ENCODE results near the gene VDR. TPM values are rescaled to one million over a fixed set of nuclear protein-coding genes. Genes with fewer than 3 reads are reported as not detected.

Gene VDR
- total RNA-seq, 1 donor from 2014 or later, result 4.6 TPM

- H3K9me3 Mint-ChIP-seq (ENCODE audit: low read depth), result no peaks in the 10 kb centered on the region
- H3K4me3 Mint-ChIP-seq (ENCODE audit: unreplicated experiment), result no peak overlapping the region
- TF ChIP-seq, protein P1, sequence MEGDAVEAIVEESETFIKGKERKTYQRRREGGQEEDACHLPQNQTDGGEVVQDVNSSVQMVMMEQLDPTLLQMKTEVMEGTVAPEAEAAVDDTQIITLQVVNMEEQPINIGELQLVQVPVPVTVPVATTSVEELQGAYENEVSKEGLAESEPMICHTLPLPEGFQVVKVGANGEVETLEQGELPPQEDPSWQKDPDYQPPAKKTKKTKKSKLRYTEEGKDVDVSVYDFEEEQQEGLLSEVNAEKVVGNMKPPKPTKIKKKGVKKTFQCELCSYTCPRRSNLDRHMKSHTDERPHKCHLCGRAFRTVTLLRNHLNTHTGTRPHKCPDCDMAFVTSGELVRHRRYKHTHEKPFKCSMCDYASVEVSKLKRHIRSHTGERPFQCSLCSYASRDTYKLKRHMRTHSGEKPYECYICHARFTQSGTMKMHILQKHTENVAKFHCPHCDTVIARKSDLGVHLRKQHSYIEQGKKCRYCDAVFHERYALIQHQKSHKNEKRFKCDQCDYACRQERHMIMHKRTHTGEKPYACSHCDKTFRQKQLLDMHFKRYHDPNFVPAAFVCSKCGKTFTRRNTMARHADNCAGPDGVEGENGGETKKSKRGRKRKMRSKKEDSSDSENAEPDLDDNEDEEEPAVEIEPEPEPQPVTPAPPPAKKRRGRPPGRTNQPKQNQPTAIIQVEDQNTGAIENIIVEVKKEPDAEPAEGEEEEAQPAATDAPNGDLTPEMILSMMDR (IDR thresholded peaks at IDR 0.05), result no peak
- no peaks in the 10 kb centered on the region for H3K27me3 Mint-ChIP-seq (ENCODE audit: low read depth)
- peak overlapping the region; percentile 27 for H3K27ac Mint-ChIP-seq (ENCODE audit: unreplicated experiment)
- peaks cover 90% of the 10 kb centered on the region for H3K4me1 Mint-ChIP-seq (ENCODE audit: low read depth)
- no peak for DNase-seq (ENCODE audit: low spot score)
- H3K36me3 Mint-ChIP-seq (ENCODE audit: low read depth), result no peaks in the 10 kb centered on the region
These were observed 90.1 kb downstream of the VDR start for GRCh38 chr12:47814539-47815170.

- H3K27ac Mint-ChIP-seq (ENCODE audit: unreplicated experiment), result peak overlapping the region; percentile 95
- H3K4me3 Mint-ChIP-seq (ENCODE audit: unreplicated experiment), result peak overlapping the region; percentile 50
- H3K36me3 Mint-ChIP-seq (ENCODE audit: low read depth), result no peaks in the 10 kb centered on the region
- peaks cover 97% of the 10 kb centered on the region for H3K4me1 Mint-ChIP-seq (ENCODE audit: low read depth)
- TF ChIP-seq, protein P1 (IDR thresholded peaks at IDR 0.05), result no peak
- H3K9me3 Mint-ChIP-seq (ENCODE audit: low read depth), result no peaks in the 10 kb centered on the region
- no peak for DNase-seq (ENCODE audit: low spot score)
- no peaks in the 10 kb centered on the region for H3K27me3 Mint-ChIP-seq (ENCODE audit: low read depth)
These were observed 91.1 kb downstream of the VDR start for GRCh38 chr12:47813511-47814196.

- peaks cover 97% of the 10 kb centered on the region for H3K4me1 Mint-ChIP-seq (ENCODE audit: low read depth)
- no peak for DNase-seq (ENCODE audit: low spot score)
- H3K4me3 Mint-ChIP-seq (ENCODE audit: unreplicated experiment), result peak overlapping the region; percentile 50
- H3K36me3 Mint-ChIP-seq (ENCODE audit: low read depth), result no peaks in the 10 kb centered on the region
- H3K27ac Mint-ChIP-seq (ENCODE audit: unreplicated experiment), result peak overlapping the region; percentile 95
- TF ChIP-seq, protein P1 (IDR thresholded peaks at IDR 0.05), result peak; percentile 10
- H3K9me3 Mint-ChIP-seq (ENCODE audit: low read depth), result no peaks in the 10 kb centered on the region
- no peaks in the 10 kb centered on the region for H3K27me3 Mint-ChIP-seq (ENCODE audit: low read depth)
These were observed 91.8 kb downstream of the VDR start for GRCh38 chr12:47812797-47813510.

GRCh38 chr12:47811581-47812484 lies 93.0 kb downstream of the VDR start:
- Mint-ChIP-seq H3K27ac (ENCODE audit: unreplicated experiment) (peak overlapping the region; percentile 95), H3K4me3 (ENCODE audit: unreplicated experiment) (peak overlapping the region; percentile 50), H3K36me3 (ENCODE audit: low read depth) (no peaks in the 10 kb centered on the region), H3K27me3 (ENCODE audit: low read depth) (no peaks in the 10 kb centered on the region), H3K9me3 (ENCODE audit: low read depth) (no peaks in the 10 kb centered on the region), H3K4me1 (ENCODE audit: low read depth) (peaks cover 97% of the 10 kb centered on the region)
- DNase-seq (ENCODE audit: low spot score), result no peak
- TF ChIP-seq, protein P1 (IDR thresholded peaks at IDR 0.05), result no peak
